MCF 10A (cell line): ENCODE data around the gene IQCK. TPM values are rescaled to one million over a fixed set of nuclear protein-coding genes. Genes with fewer than 3 reads are reported as not detected.

Experiments used
- BruUV-seq: library from RNA; stranded (reverse); fragments of 400-500 nt; replicated peaks from 2 replicates; lab custom pipeline; 2021; lab: Mats Ljungman, UMichigan
- CTCF ChIA-PET: fragments of 300-600 bp; sonication (Branson Sonifier 250); formaldehyde crosslinking; extraction: SDS; loops from one replicate; lab custom pipeline; 2021; ENCODE audit warnings: antibody characterized with exemption, inconsistent platforms; lab: Yijun Ruan, JAX
- POLR2A ChIA-PET: fragments of 300-600, 350-650 bp; sonication (Branson Sonifier 250); formaldehyde crosslinking; extraction: SDS; loops from one replicate; lab custom pipeline; 2020; ENCODE audit warnings: antibody characterized with exemption, inconsistent platforms; lab: Yijun Ruan, JAX
- DNase-seq: peaks from one replicate; pipeline ENCODE4 v3.0.0-alpha.2; 2018; ENCODE audit not compliant: unreplicated experiment
- H3K27ac Mint-ChIP-seq: one replicate; pipeline ENCODE4 v1.8.0; 2022; ENCODE audit warnings: mild to moderate bottlenecking, low read depth, mixed read lengths; ENCODE audit not compliant: unreplicated experiment
- H3K27me3 Mint-ChIP-seq: one replicate; pipeline ENCODE4 v1.8.0; 2022; ENCODE audit warnings: mixed read lengths; ENCODE audit not compliant: insufficient read depth, unreplicated experiment
- H3K36me3 Mint-ChIP-seq: one replicate; pipeline ENCODE4 v1.8.0; 2022; ENCODE audit warnings: mild to moderate bottlenecking, moderate library complexity, mixed read lengths; ENCODE audit not compliant: insufficient read depth, unreplicated experiment
- H3K4me1 Mint-ChIP-seq: one replicate; pipeline ENCODE4 v1.8.0; 2022; ENCODE audit warnings: mixed read lengths; ENCODE audit not compliant: insufficient read depth, unreplicated experiment
- H3K4me3 Mint-ChIP-seq: one replicate; pipeline ENCODE4 v1.8.0; 2022; ENCODE audit warnings: mild to moderate bottlenecking, moderate library complexity, mixed read lengths; ENCODE audit not compliant: unreplicated experiment
- H3K9me3 Mint-ChIP-seq: one replicate; pipeline ENCODE4 v1.8.0; 2022; ENCODE audit warnings: mixed read lengths; ENCODE audit not compliant: unreplicated experiment
- CTCF ChIP-seq: fragments of 200-600 bp; IDR thresholded peaks from one replicate; pipeline ENCODE4 v1.8.0; 2022; ENCODE audit warnings: antibody characterized with exemption, mild to moderate bottlenecking; ENCODE audit not compliant: unreplicated experiment
- intact Hi-C: fragments of 100-400 bp; cut with micrococcal nuclease; formaldehyde crosslinking; loops from 2 replicates; pipeline ENCODE4 v1.14.1; 2022
- total RNA-seq: library from RNA; stranded (reverse); gene quantifications from 2 replicates; pipeline ENCODE4 v1.2.3, GENCODE V29; 2022

The IQCK gene
- total RNA-seq, 1 experiment from 2014 or later: 5.9 TPM

- Mint-ChIP-seq H3K27ac (no peak overlapping the region), H3K36me3 (no peaks in the 10 kb centered on the region), H3K9me3 (no peaks in the 10 kb centered on the region), H3K27me3 (no peaks in the 10 kb centered on the region), H3K4me3 (no peak overlapping the region), H3K4me1 (no peaks in the 10 kb centered on the region)
- POLR2A ChIA-PET: no interaction called here
- TF ChIP-seq CTCF: no peak
- BruUV-seq: no TSS peak
- no peak for DNase-seq
- CTCF ChIA-PET: interaction anchor here (0.9 to 1.0 kb wide), 2 partner anchors 24 to 103 kb away, joined by 3 read pairs; no protein-coding TSS in a partner anchor
- intact Hi-C loops: no loop called here
Observed at GRCh38 chr16:19804538-19805323, 86.7 kb downstream of the IQCK start.

- Mint-ChIP-seq H3K4me3 (no peak overlapping the region), H3K36me3 (no peaks in the 10 kb centered on the region), H3K27me3 (no peaks in the 10 kb centered on the region), H3K9me3 (no peaks in the 10 kb centered on the region), H3K27ac (no peak overlapping the region), H3K4me1 (no peaks in the 10 kb centered on the region)
- DNase-seq: no peak
- intact Hi-C loops: no loop called here
- no peak for TF ChIP-seq CTCF
- POLR2A ChIA-PET: no interaction called here
- CTCF ChIA-PET: interaction anchor here (1.0 to 1.1 kb wide), 2 partner anchors 25 to 580 kb away, joined by 3 read pairs; no protein-coding TSS in a partner anchor
- BruUV-seq: no TSS peak
Observed at GRCh38 chr16:19805459-19806162, 87.5 kb downstream of the IQCK start.

- Mint-ChIP-seq H3K27ac (no peak overlapping the region), H3K4me1 (peaks cover 6% of the 10 kb centered on the region), H3K36me3 (no peaks in the 10 kb centered on the region), H3K4me3 (no peak overlapping the region), H3K9me3 (peaks cover 6% of the 10 kb centered on the region), H3K27me3 (no peaks in the 10 kb centered on the region)
- TF ChIP-seq CTCF: no peak
- CTCF ChIA-PET: no interaction called here
- intact Hi-C loops: no loop called here
- BruUV-seq: no TSS peak
- DNase-seq: no peak
- POLR2A ChIA-PET: no interaction called here
Observed at GRCh38 chr16:19808061-19808641, 90.1 kb downstream of the IQCK start.

- no peak for TF ChIP-seq CTCF
- peaks cover 8% of the 10 kb centered on the region for H3K9me3 Mint-ChIP-seq
- BruUV-seq: no TSS peak
- H3K36me3 Mint-ChIP-seq: no peaks in the 10 kb centered on the region
- H3K4me3 Mint-ChIP-seq: no peak overlapping the region
- peaks cover 6% of the 10 kb centered on the region for H3K4me1 Mint-ChIP-seq
- H3K27ac Mint-ChIP-seq: no peak overlapping the region
- intact Hi-C loops: no loop called here
- no peaks in the 10 kb centered on the region for H3K27me3 Mint-ChIP-seq
- ChIA-PET CTCF (interaction anchor here (0.6 kb wide), 1 partner anchor 11 kb away, joined by 6 read pairs; no protein-coding TSS in a partner anchor), POLR2A (no interaction called here)
- DNase-seq: no peak
Observed at GRCh38 chr16:19809121-19809635, 91.1 kb downstream of the IQCK start.
